ENCODE data around the gene PAX6.

The PAX6 gene

DNA sequence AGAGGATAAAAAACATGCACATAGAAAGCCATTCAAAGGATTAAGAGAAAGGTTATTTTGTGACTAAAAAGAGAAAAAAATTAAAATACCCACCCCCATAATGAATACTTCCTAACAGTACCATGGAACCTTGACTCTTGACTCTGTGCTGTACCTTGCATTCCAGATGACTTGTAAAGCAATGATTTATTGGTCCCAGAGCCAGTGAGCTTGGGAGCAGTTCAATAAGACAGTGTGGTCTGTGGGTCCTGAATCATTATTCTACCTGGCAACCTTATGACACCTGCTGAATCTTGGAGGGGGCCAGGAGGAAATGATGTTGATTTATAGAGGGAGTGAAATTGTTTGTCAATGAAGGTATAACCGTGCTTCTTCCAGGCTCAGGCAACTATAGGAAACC is 34.2 kb upstream of the PAX6 start:
- DNase-seq (ENCODE audit: low spot score): no peak
- in situ Hi-C loops (cut with MboI; ENCODE audit: low pct_unique_long_range_greater_than_20kb, low sequenced_read_pairs, unreplicated experiment): no loop called here
- TF ChIP-seq, protein P1, sequence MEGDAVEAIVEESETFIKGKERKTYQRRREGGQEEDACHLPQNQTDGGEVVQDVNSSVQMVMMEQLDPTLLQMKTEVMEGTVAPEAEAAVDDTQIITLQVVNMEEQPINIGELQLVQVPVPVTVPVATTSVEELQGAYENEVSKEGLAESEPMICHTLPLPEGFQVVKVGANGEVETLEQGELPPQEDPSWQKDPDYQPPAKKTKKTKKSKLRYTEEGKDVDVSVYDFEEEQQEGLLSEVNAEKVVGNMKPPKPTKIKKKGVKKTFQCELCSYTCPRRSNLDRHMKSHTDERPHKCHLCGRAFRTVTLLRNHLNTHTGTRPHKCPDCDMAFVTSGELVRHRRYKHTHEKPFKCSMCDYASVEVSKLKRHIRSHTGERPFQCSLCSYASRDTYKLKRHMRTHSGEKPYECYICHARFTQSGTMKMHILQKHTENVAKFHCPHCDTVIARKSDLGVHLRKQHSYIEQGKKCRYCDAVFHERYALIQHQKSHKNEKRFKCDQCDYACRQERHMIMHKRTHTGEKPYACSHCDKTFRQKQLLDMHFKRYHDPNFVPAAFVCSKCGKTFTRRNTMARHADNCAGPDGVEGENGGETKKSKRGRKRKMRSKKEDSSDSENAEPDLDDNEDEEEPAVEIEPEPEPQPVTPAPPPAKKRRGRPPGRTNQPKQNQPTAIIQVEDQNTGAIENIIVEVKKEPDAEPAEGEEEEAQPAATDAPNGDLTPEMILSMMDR (IDR thresholded peaks at IDR 0.05; ENCODE audit: extremely low read depth, insufficient read depth, missing control alignments): no peak

DNA sequence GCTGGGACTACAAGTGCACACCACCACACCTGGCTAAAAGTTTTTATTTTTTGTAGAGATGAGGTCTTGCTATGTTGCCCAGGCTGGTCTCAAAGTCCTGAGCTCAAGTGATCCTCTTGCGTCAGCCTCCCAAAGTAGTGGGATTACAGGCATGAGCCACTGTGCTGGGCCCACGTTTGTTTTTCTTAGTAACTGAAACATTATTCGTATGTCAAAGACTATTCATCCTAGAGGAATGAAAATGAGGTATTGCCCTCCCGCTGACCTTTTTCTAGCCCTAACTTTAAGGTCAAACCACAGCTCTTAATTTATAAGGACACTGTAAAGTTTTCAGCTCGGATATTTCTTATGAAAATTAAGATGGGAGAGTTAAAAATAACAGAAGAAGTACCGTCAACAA is 33.2 kb upstream of the PAX6 start:
- DNase-seq (ENCODE audit: low spot score): no peak
- TF ChIP-seq, protein P1 (IDR thresholded peaks at IDR 0.05; ENCODE audit: extremely low read depth, insufficient read depth, missing control alignments): no peak
- in situ Hi-C loops (cut with MboI; ENCODE audit: low pct_unique_long_range_greater_than_20kb, low sequenced_read_pairs, unreplicated experiment): no loop called here

DNA sequence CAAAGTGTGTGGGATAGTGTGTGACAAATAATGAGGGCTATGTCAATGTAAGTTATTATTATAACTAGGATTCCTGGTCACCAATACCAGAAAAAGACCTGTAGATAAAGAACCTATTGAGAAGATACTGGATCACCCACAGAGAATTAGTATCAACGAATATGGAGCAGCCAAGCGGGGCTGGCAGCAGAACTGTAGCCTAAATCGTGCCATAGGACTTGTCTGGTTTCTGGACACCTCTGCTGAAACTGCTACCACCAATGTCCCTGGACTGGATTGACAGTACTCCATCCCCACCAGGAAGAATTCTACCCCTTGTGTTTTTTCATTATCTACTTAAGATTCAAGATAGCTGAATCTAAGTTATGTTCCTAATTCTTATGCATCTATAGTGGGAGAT is 30.3 kb upstream of the PAX6 start:
- no peak for DNase-seq (ENCODE audit: low spot score)
- in situ Hi-C loops (cut with MboI; ENCODE audit: low pct_unique_long_range_greater_than_20kb, low sequenced_read_pairs, unreplicated experiment): no loop called here
- TF ChIP-seq, protein P1 (IDR thresholded peaks at IDR 0.05; ENCODE audit: extremely low read depth, insufficient read depth, missing control alignments): no peak

DNA sequence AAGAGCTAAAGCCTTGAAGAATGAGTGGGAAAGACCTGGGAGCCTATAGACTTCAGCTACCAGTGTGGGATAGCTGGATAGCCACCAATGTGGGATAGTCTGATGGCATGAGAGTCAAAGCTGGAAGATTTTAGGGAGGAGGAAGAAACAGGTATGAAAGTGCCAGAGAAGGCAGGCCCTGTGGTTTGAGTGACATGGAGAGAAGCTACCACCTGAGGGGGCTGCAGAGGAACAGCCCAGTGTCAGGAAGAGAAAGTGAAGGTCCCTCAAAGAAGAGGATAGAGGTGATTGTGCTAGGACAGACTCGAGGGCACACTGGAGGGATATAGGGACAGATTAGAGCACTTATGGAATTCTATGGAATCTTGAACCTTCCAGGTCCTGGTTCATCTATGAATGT is 23.1 kb upstream of the PAX6 start:
- TF ChIP-seq, protein P1 (IDR thresholded peaks at IDR 0.05; ENCODE audit: extremely low read depth, insufficient read depth, missing control alignments): no peak
- in situ Hi-C loops (cut with MboI; ENCODE audit: low pct_unique_long_range_greater_than_20kb, low sequenced_read_pairs, unreplicated experiment): no loop called here
- DNase-seq (ENCODE audit: low spot score): no peak

DNA sequence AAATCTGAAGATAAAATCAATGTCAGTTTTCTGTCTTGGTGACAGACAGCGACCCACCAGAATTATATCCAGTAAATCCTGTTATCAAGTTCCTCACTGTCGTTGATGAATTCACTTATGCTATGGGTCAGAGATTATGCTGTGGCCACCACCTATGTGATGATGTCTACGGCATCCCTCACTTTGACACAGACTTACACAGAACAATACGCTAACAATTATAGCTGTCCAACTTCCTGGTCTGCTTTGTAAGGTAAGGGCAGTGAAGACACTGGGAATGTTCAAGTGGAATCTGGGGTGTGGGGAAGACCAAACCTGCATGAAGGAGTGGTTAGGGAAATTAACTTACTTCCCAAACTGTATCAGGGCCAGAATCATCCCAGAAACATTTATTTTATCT is 19.3 kb upstream of the PAX6 start:
- TF ChIP-seq, protein P1 (IDR thresholded peaks at IDR 0.05; ENCODE audit: extremely low read depth, insufficient read depth, missing control alignments): no peak
- no peak for DNase-seq (ENCODE audit: low spot score)
- in situ Hi-C loops (cut with MboI; ENCODE audit: low pct_unique_long_range_greater_than_20kb, low sequenced_read_pairs, unreplicated experiment): no loop called here

DNA sequence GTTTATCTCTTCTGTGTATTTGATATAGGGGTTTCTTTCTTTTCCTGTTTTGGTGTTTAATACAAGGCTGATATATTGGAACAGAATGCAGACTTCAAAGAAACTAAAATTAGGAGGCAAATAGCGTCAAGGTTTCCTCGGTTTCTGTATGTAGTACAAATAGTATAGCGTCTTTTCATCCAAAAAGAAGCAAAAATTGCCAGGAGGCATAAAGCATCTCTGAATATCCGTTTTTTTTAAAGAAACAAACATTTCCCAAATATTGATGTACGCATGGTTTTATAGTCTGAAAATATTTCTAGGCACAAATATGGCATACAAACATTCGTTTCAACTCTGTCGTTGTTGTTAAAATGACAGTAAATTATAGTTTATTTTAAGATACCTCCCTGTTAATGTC is 17.1 kb upstream of the PAX6 start:
- in situ Hi-C loops (cut with MboI; ENCODE audit: low pct_unique_long_range_greater_than_20kb, low sequenced_read_pairs, unreplicated experiment): no loop called here
- DNase-seq (ENCODE audit: low spot score): no peak

More for the DNA sequence above, 17.1 kb upstream of the PAX6 start:
- TF ChIP-seq, protein P1 (IDR thresholded peaks at IDR 0.05; ENCODE audit: extremely low read depth, insufficient read depth, missing control alignments): no peak

All from GM13977 (cell line).